Measurements from ENCODE around the gene AKAP5.
"Not testable (repeated sequence)": the region's sequence is repeated elsewhere in the genome, so short reads cannot be mapped to it uniquely, and the experiment has no call there.

The AKAP5 gene

DNA sequence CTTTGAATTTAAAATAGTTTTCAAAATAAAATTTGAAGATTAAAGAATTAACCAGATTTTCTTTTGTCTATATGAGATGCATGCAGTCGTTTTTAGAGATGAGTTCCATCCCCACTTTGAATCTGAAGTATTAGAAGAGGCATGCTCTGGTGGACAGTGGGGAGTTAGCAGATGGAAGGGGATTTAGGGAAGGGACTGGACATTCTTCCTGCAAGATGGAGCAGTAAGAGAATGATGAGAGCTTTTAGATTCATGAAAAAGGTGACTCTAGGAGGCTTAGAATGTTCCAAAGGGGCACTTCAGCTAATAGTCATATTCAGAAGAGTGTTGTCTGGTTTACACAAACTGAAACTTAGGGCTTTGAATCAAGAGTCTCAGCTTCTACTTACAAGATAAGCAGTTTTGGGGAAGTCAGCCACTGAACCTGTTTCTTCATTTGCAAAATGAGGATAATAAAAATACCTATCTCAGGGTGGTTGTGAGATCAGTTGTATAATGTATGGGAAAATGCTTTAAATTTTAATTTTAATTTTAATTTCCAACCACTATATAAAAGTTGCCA lies 43.0 kb downstream of the AKAP5 start:
- DNase-seq (ENCODE audit: low read depth in 1 of 2, low spot score in 1 of 2): no peak
- in situ Hi-C loops (cut with HindIII; ENCODE audit: low pct_unique_long_range_greater_than_20kb, low sequenced_read_pairs): no loop called here
- no peak for TF ChIP-seq JUND (IDR thresholded peaks at IDR 0.05; ENCODE audit: low read depth)

DNA sequence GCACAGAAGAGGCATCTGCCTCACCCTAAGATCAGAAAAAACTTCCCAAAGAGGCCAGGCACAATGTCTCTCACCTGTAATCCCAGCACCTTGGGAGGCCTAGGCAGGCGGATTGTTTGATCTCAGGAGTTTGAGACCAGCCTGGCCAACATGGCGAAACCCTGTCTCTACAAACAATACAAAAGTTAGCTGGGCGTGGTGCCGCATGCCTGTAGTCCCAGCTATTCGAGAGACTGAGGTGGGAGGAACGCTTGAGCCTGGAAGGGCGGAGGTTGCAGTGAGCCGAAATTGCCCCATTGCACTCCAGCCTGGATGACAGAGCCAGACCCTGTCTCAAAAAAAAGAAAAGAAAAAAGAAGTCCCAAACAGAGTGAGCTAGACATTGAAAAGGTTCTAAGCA lies 43.7 kb downstream of the AKAP5 start:
- DNase-seq (ENCODE audit: low read depth in 1 of 2, low spot score in 1 of 2): no peak
- in situ Hi-C loops (cut with HindIII; ENCODE audit: low pct_unique_long_range_greater_than_20kb, low sequenced_read_pairs): no loop called here
- TF ChIP-seq JUND (IDR thresholded peaks at IDR 0.05; ENCODE audit: low read depth): no peak

DNA sequence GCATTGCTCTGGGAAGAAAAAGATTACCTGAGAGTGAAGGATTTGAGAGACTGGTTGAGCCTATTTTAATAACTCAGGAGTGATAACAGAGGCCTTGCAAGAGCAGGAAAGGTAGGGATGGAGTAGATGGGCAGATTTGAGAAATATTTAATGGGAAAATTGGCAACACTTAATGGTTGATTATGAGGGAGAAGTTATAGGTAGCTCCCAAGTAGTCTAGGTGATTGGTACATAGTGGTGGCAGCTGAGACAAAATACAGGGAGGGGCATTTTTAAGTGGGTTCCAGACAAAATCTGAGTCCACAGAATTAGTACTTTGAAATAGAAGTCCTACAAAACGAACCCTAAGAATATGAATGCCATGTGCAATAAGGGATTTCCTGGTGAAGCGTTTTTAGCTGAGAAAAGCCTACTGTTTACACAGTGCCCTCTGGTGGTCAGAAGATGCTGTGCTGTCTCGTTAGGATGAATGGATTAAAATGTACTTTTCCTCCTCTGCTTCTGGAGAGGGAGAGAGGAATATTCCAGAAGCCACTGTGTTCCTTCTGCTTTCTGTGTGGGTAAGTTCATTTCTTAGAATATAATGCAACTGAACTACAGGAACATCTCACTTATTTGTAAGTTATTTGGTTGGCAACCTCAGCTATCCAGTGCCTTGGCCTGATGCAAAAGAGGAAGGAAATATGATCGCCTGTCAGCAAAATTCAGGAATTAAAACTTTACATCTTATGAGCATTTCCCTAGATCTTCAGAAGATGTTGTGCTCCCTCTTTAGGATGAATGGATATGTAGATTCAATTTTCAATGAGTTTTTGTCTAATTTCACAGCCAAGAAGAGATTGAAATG lies 45.7 kb downstream of the AKAP5 start:
- DNase-seq (ENCODE audit: low read depth in 1 of 2, low spot score in 1 of 2): peak; percentile 29 to 82
- in situ Hi-C loops (cut with HindIII; ENCODE audit: low pct_unique_long_range_greater_than_20kb, low sequenced_read_pairs): no loop called here
- no peak for TF ChIP-seq JUND (IDR thresholded peaks at IDR 0.05; ENCODE audit: low read depth)

DNA sequence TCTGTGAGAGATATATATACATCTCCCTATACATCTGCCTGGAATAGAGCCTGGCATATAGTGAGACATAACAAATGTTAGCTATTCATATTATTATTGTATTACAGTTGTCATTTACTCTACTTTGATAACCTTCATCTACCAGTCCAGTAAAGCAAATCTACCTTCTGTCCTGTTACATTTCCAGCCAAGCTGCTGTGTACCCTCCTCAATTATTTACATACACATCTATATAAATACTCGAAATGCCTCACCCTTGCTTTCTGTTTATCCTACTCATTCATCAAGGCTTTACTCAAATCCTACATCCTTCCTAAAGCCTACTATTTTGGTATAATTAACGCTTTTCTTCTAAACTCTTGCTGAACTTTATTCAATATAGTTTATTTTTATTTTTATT lies 48.0 kb downstream of the AKAP5 start:
- in situ Hi-C loops (cut with HindIII; ENCODE audit: low pct_unique_long_range_greater_than_20kb, low sequenced_read_pairs): no loop called here
- TF ChIP-seq JUND (IDR thresholded peaks at IDR 0.05; ENCODE audit: low read depth): no peak
- no peak for DNase-seq (ENCODE audit: low read depth in 1 of 2, low spot score in 1 of 2)

DNA sequence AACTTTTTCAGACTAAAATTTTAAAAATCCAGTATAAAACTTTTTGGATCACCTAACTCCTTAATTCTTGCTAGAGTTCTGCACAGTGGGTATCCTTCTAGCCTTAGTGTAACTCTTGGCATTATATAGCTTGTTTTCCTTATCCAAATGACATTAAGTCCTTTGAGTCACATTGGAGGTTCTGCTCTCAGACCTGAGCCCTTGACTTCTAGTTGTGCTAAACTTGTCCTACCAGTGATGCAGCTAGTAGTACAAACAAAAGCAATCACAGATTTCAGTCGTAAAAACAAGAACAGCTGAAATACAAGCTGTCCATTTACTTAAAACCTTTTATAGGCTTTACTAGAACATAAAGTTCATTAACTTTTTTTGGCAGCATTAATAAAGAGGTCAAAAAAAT lies 49.8 kb downstream of the AKAP5 start:
- TF ChIP-seq JUND (IDR thresholded peaks at IDR 0.05; ENCODE audit: low read depth): no peak
- peak in 1 of 2 experiments; percentile 59 for DNase-seq (ENCODE audit: low read depth in 1 of 2, low spot score in 1 of 2)
- in situ Hi-C loops (cut with HindIII; ENCODE audit: low pct_unique_long_range_greater_than_20kb, low sequenced_read_pairs): no loop called here

DNA sequence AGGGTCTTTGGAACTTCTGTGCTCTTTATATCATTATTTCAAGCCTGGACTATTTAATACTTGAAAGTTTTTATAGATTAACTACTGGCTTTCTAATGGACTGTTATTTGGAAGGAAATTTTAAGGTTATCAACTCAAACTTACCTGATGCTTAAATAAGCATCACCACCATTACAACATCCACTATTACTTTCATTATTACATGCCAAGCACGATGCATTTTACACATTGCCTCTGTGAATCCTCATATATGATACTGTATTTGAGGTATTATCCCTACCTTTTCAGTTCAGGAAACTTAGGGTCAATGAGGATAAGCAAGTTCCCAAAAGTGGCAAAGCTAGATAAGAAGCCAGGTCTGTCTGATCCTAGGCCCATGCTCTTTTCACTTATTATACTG lies 51.7 kb downstream of the AKAP5 start:
- no peak for DNase-seq (ENCODE audit: low read depth in 1 of 2, low spot score in 1 of 2)
- in situ Hi-C loops (cut with HindIII; ENCODE audit: low pct_unique_long_range_greater_than_20kb, low sequenced_read_pairs): no loop called here
- no peak for TF ChIP-seq JUND (IDR thresholded peaks at IDR 0.05; ENCODE audit: low read depth)

DNA sequence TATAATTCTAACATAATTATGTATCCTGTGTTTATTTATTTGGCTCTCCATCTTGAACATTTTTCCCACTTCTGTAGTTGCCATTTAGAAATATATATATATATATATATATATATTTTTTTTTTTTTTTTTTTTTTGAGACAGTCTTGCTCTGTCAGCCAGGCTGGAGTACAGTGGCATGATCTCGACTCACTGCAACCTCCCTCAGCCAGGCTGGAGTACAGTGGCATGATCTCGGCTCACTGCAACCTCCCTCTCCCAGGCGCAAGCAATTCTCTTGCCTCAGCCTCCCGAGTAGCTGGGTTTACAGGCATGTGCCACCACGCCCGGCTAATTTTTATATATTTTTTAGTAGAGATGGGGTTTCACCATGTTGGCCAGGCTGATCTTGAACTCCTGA lies 52.4 kb downstream of the AKAP5 start:
- in situ Hi-C loops (cut with HindIII; ENCODE audit: low pct_unique_long_range_greater_than_20kb, low sequenced_read_pairs); DNase-seq (ENCODE audit: low read depth in 1 of 2, low spot score in 1 of 2): not testable (repeated sequence)

DNA sequence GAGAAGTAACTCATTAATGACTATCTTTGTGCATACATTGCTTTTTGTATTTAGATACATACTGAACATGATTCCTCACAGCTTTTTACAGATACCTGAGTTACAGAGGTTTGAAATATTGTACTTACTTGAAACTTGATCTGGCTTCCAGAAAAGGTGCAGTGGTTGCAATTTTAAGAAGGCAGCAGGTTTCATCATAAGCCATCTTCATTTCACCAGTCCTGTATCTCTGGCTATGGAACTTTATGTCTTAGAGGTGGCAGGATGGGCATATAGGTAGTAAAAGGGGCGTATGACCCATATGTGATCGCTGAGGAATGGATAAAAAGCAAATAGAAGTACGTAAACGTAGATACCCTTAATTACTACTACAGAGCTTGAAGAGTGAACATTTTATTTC lies 52.9 kb downstream of the AKAP5 start:
- DNase-seq (ENCODE audit: low read depth in 1 of 2, low spot score in 1 of 2): no peak
- TF ChIP-seq JUND (IDR thresholded peaks at IDR 0.05; ENCODE audit: low read depth): no peak
- in situ Hi-C loops (cut with HindIII; ENCODE audit: low pct_unique_long_range_greater_than_20kb, low sequenced_read_pairs): no loop called here

DNA sequence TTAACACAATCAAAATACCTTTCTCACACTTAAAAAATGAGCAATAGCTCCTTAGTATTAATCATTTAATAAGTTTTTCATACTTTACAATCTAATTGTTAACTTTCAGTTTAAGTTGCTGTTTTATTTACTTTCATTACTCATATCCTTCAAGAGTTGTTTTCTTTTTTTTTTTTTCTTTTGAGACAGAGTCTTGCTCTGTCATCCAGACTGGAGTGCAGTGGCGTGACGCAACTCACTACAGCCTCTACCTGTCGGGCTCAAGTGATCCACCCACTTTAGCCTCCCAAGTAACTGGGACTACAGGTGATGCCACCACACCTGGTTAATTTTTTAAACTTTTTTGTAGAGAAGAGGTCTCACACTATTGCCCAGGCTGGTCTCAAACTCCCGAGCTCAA lies 55.4 kb downstream of the AKAP5 start:
- no peak for TF ChIP-seq JUND (IDR thresholded peaks at IDR 0.05; ENCODE audit: low read depth)
- in situ Hi-C loops (cut with HindIII; ENCODE audit: low pct_unique_long_range_greater_than_20kb, low sequenced_read_pairs): no loop called here
- no peak for DNase-seq (ENCODE audit: low read depth in 1 of 2, low spot score in 1 of 2)

DNA sequence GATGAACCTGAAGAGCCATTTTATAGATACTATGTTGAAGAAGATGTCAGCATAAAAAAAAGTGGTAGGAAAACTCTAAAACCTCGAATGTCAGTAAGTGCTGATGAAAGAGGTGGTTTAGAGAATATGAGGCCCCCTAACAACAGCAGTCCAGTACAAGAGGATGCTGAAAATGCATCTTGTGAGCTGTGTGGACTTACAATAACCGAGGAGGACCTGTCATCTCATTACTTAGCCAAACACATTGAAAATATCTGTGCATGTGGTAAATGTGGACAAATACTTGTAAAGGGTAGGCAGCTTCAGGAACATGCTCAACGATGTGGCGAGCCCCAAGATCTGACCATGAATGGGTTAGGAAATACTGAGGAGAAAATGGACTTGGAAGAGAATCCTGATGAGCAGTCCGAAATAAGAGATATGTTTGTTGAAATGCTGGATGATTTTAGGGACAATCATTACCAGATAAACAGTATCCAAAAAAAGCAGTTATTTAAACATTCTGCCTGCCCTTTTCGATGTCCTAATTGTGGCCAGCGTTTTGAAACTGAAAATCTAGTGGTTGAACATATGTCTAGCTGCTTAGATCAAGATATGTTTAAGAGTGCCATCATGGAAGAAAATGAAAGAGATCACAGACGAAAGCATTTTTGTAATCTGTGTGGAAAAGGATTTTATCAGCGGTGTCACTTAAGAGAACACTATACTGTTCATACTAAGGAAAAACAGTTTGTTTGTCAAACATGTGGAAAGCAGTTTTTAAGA lies 57.5 kb downstream of the AKAP5 start:
- DNase-seq (ENCODE audit: low read depth in 1 of 2, low spot score in 1 of 2): no peak
- TF ChIP-seq JUND (IDR thresholded peaks at IDR 0.05; ENCODE audit: low read depth): no peak
- in situ Hi-C loops (cut with HindIII; ENCODE audit: low pct_unique_long_range_greater_than_20kb, low sequenced_read_pairs): no loop called here
